NCI-H187 treated with DMSO at 0.1 percent for 48 hours (cell line): Measurements from ENCODE around the gene CLTA.
"Not testable (repeated sequence)": the region's sequence is repeated elsewhere in the genome, so short reads cannot be mapped to it uniquely, and the experiment has no call there.

Experiments used
- DNase-seq: peaks from one replicate; lab custom pipeline; 2025; lab: John Stamatoyannopoulos, UW

The CLTA gene

GRCh38 chr9:36158917-36159316 is 31.8 kb upstream of the CLTA start:
- no peak for DNase-seq

GRCh38 chr9:36159509-36159908 is 31.2 kb upstream of the CLTA start:
- not testable (repeated sequence) for DNase-seq

DNA sequence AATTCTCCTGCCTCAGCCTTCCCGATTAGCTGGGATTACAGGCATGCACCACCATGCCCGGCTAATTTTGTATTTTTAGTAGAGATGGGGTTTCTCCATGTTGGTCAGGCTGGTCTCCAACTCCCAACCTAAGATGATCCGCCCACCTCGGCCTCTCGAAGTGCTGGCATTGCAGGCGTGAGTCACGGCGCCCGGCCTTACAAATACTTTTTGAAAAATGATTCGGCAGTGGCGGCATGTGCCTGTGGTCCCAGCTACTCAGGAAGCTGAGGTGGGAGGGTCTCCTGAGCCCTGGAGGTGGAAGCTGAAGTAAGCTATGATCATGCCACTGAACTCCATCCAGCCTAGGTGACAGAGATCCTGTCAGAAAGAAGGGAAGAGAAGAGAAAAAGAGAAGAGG is 30.6 kb upstream of the CLTA start:
- not testable (repeated sequence) for DNase-seq

- DNase-seq, result no peak
These were observed 29.5 kb upstream of the CLTA start for GRCh38 chr9:36161187-36161586.

DNA sequence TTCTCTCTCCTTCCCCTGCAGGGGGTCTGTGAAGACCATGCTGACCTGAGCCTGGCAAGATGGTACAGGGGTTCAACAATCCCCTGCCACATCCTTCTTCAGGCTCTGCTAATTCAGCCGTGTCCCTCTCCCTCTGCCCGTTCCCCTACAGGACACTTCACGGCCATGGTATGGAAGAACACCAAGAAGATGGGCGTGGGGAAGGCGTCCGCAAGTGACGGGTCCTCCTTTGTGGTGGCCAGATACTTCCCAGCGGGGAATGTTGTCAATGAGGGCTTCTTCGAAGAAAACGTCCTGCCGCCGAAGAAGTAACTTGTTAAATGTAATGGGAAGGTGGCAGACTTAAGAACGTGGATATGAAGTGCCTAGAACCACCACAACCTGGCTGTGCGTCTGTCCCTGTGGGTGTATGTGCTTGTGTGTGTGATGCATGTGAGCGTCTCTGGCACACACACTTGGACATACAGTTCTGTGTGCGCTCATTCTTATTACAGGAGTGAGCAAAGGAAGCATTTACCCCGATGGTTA is 28.4 kb upstream of the CLTA start:
- DNase-seq, result no peak

DNA sequence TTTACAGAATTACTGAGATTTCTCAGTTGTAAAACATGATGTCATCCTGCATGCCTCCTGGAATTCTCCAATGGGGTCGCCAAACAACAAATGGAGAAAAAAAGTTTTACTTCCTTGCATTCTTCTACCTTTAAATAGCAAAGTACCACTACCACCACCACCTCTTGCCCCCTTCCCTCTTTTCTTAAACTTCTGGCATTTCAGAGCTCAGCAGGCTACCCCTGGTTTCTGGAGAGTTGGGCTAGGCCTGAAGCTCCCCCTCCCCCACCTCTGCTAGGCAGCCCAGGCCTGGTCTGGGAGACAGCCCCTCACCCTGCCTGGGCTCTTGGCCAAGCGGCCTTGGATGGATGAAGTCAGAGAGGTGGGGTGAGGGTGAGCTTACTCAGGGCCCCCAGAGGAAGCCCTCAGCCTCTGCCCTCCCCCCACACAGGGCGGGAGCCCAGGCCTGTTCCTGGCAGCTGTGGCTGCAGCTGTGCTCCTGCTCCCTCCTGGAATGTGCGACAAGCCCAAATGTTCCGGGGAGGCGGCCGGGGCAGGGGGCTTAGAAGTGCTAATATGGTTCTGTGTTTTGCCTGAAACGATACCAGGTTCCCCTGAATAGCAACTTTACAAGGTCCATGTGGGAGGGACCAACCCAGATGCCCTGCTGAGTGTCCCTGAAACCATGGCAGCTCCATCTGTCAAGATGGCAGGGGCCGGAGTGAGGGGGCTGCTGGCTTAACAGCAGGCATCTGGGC is 27.5 kb upstream of the CLTA start:
- DNase-seq, result no peak

GRCh38 chr9:36163786-36164170 is 26.9 kb upstream of the CLTA start:
- DNase-seq, result no peak

- DNase-seq, result no peak
These were observed 26.3 kb upstream of the CLTA start for GRCh38 chr9:36164372-36164771.

DNA sequence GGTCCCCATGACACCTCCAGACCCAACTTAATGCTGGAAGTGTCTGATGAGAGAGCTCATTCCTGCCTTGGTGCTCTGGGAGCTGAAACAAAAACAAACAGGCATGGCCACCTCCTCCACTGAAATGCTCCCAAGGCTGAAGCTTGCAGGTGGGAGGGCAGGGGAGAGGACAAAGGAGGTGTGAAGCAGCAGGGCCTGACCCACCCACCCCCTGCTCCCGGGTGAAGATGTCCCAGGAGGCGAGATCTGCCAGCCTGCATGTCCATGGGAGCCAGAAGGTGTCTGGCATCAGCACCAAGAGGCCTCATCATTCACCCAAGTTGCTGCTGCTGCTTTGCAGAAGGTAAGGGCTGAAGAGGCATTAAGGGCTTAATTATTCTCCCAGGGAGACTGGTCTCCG is 25.7 kb upstream of the CLTA start:
- no peak for DNase-seq

DNA sequence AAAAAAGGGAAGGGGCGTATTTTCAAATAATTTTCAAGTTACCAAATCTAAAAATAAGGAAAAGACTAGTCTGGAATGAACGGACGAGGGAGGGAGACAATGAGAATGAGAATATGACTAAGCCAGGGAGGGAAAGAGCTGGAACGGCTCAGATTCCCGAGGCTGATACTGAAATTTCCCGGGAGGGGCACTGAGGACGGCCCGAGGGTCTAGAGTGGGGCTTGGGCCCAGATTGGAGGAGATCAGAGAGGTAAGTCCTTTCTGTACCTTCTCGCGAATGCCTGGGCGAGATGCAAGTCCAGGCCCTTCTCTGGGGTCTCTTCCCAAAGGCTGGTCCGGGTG is 24.9 kb upstream of the CLTA start:
- no peak for DNase-seq

DNA sequence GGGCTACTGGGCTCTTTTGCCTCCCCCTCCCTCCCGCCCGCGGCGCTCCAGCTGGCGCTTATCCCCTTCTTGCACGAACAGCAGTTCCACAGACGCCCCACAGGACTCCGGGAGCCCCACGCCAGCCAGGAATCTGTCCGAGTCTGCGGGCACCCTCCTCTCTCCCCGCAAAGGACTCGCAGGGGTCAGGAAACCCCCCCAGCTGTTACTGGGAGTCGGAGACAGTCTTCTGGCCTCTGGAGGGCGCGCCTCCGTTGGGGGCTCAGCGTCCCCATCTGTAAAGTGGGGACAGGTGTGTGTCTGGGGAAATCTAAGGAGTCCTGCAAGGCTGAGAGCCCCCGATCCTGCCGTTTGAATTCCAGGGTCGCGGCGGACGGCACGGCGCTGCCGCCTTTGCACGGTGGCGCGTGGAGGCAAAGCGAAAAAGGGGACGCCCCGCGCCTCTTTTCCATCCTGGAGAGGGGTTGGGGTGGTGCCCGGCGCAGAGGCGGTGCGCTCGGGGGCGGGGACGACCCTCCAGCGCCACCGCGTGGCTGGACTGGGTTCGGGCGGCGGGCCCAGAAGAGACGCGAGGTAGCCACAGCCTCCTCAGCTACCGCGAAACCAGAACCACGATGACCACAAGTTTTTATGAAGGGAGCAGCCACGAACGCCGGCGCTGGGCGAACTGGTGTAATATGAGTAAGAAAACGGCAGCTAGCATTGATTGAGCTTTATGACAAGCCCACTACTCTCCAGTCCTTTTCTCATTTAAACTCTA is 24.4 kb upstream of the CLTA start:
- no peak for DNase-seq

DNA sequence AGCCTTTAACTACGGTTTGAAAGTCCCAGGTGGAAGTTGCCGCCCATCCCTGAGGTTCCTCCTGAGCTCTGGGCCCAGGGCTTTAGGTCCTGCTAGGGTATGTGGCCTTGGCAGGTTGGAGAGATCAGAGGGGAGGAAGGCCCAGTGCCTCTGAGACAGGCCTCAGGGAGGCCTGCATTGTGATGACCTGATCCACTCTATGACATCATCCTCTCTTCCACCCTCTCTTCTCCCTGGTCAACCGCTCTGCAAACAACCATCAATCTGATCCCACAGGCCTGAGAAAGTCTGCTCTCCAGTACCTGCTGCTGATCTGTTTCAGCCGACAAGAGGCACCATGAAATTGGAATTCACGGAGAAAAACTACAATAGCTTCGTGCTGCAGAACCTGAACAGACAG is 21.6 kb upstream of the CLTA start, which contains the start of gene CCIN:
Gene CCIN, plus strand, starts transcription at position 223 of the 400 bp plus-strand sequence. Its CDS starts 115 bp downstream, at position 338.
- no peak for DNase-seq

GRCh38 chr9:36169708-36170107 is 21.0 kb upstream of the CLTA start:
- DNase-seq, result no peak

DNA sequence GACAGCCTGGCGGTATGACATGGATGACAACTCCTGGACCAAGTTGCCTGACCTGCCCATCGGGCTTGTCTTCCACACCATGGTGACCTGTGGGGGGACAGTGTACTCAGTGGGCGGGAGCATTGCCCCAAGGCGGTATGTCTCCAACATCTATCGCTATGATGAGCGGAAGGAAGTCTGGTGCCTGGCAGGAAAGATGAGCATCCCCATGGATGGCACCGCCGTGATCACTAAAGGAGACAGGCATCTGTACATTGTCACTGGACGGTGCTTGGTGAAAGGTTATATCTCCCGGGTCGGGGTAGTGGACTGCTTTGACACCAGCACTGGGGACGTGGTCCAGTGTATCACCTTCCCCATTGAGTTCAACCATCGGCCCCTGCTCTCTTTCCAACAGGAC is 20.2 kb upstream of the CLTA start:
- DNase-seq, result no peak

DNA sequence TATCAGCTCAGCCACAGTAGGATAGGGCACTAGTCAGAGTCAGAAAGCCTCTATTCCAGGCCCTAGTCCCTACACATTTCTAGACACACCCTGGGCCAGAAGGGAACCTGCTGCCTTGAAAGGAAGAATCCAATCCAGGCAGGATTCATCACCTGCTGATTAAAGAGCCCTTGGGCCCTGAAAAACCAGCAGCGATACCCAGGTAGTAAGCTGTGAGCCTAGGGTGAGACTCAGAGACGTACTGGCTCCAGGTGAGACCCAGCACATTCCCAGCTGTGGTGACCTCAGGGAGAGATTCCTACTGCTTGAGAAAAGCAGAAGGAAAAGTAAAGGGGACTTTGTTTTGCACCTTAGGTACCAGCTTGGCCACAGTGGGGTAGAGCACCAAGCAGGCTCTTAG is 16.9 kb upstream of the CLTA start:
- no peak for DNase-seq

GRCh38 chr9:36174271-36174670 is 16.4 kb upstream of the CLTA start:
- DNase-seq, result no peak

DNA sequence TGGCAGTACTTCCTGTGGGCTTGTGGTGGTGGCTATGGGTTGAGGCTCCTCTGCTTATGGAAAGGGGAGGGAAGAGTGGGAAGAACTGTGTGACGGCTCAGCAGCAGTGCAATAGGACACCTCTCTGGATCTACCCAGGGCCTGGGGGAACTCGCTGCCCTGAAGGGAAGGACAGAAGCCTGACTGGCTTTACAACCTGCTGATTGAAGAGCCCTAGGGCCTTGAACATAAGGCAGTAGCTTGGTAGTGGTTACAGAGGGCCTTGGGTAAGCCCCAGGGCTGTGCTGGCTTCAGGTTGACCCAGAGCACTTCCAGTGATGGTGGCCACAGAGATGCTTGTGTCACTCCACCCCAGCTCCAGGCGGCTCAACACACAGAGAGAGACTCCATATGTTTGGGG is 16.0 kb upstream of the CLTA start:
- DNase-seq, result no peak

GRCh38 chr9:36175209-36175608 is 15.5 kb upstream of the CLTA start:
- DNase-seq, result not testable (repeated sequence)

DNA sequence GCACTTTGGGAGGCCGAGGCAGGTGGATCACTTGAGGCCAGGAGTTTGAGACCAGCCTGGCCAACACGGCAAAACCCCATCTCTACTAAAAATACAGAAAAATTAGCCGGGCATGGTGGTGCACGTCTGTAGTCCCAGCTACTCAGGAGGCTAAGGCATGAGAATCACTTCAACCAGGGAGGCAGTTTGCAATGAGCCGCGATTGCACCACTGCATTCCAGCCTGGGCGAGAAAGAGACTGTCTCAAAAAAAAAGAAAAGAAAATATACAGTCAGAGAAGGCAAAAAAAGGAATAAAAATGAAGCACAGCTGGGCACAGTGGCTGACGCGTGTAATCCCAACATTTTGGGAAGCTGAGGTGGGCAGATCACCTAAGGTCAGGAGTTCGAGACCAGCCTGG is 14.2 kb upstream of the CLTA start:
- DNase-seq, result not testable (repeated sequence)

DNA sequence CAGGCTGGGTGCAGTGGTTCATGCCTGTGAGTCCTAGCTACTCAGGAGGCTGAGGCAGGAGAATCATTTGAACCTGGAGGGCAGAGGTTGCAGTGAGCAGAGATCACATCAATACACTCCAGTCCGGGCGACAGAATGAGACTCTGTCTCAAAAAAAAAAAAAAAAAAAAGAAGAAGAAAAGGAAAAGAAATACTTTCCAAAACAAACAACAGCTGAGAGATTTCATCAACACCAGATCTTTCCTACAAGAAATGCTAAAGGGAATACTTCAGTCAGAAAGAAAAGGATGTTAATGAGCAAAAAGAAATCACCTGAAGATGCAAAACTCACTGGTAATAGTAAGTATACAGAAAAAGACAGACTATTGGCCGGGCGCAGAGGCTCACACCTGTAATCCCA is 13.2 kb upstream of the CLTA start:
- DNase-seq, result no peak

GRCh38 chr9:36180243-36180642 is 10.5 kb upstream of the CLTA start:
- not testable (repeated sequence) for DNase-seq

- no peak for DNase-seq
These were observed 3.3 kb upstream of the CLTA start for GRCh38 chr9:36187414-36187813.

GRCh38 chr9:36188212-36188611 is 2.5 kb upstream of the CLTA start:
- no peak for DNase-seq
